ENCODE results near the gene CEP97.
A peak's percentile ranks its signal among the peaks of the same experiment; 100 is the strongest.

The CEP97 gene

GRCh38 chr3:101685870-101686307 lies 38.5 kb upstream of the CEP97 start (continued):
- no peak for TF ChIP-seq ZBTB11 (tag by site-specific recombination; conservative IDR thresholded peaks at IDR 0.05; ENCODE audit: low read depth)

GRCh38 chr3:101687142-101687931 lies 37.1 kb upstream of the CEP97 start:
- Histone ChIP-seq H3K9me3 (ENCODE audit: control insufficient read depth, insufficient read depth, low read depth, low read length) (no peaks in the 10 kb centered on the region), H3K36me3 (ENCODE audit: control insufficient read depth in 2 of 2, insufficient read depth in 1 of 2, low read length in 2 of 2) (peaks cover 24 to 43% of the 10 kb centered on the region in 2 experiments; a peak in 2 of 3 replicates), H3K27ac (ENCODE audit: extremely low read depth, low read depth, low read length) (peak overlapping the region; percentile 93; the same call in 1 of the 2 replicates), H3K4me3 (ENCODE audit: low read depth, low read length) (peak overlapping the region; percentile 84), H3K4me1 (ENCODE audit: control insufficient read depth, insufficient read depth, low read length) (no peaks in the 10 kb centered on the region)
- ChIA-PET CTCF (interaction anchor here (1.1 kb wide), 1 partner anchor 10 kb away, joined by 4 read pairs; no protein-coding TSS in a partner anchor), POLR2A (interaction anchor here (0.7 to 4.2 kb wide), 7 partner anchors 11 to 113 kb away, joined by 3 to 65 read pairs (median 4); partner anchors contain the start of genes CEP97, NXPE3, PCNP and ZBTB11)
- TF ChIP-seq ZNF335 (tag by site-specific recombination; conservative IDR thresholded peaks at IDR 0.05) = 0 out of 2 replicates have a peak, but pooled peaks have one; percentile 11
- TF ChIP-seq ZNF530 (tag by site-specific recombination; IDR thresholded peaks at IDR 0.05; ENCODE audit: low read depth) = no peak
- no peak for TF ChIP-seq ZFHX2 (tag by site-specific recombination; conservative IDR thresholded peaks at IDR 0.05)
- TF ChIP-seq KLF10 (tag by site-specific recombination; IDR thresholded peaks at IDR 0.05) = no peak
- TF ChIP-seq ZNF449 (tag by site-specific recombination; IDR thresholded peaks at IDR 0.05) = no peak
- no peak for TF ChIP-seq EGR2 (tag by site-specific recombination; IDR thresholded peaks at IDR 0.05; ENCODE audit: low read depth)
- TF ChIP-seq SP7 (tag by site-specific recombination; IDR thresholded peaks at IDR 0.05) = no peak
- 0 out of 2 replicates have a peak, but pooled peaks have one; percentile 0 for TF ChIP-seq FEZF1 (tag by site-specific recombination; IDR thresholded peaks at IDR 0.05)
- 0 out of 2 replicates have a peak, but pooled peaks have one; percentile 3 for TF ChIP-seq ZNF792 (tag by site-specific recombination; IDR thresholded peaks at IDR 0.05)
- TF ChIP-seq HOXD13 (CRISPR knock-in tag; IDR thresholded peaks at IDR 0.05; ENCODE audit: borderline replicate concordance) = no peak
- no peak for TF ChIP-seq ZNF626 (tag by site-specific recombination; IDR thresholded peaks at IDR 0.05)

- no peak for TF ChIP-seq ZIC2 (tag by site-specific recombination; IDR thresholded peaks at IDR 0.05)
- no peak for TF ChIP-seq ZNF530 (tag by site-specific recombination; IDR thresholded peaks at IDR 0.05; ENCODE audit: low read depth)
- TF ChIP-seq ZNF354C (tag by site-specific recombination; IDR thresholded peaks at IDR 0.05; ENCODE audit: borderline replicate concordance, low read depth) = no peak
- no peak for TF ChIP-seq ZBTB7A (tag by site-specific recombination; IDR thresholded peaks at IDR 0.05; ENCODE audit: low read depth)
- TF ChIP-seq, protein P1, sequence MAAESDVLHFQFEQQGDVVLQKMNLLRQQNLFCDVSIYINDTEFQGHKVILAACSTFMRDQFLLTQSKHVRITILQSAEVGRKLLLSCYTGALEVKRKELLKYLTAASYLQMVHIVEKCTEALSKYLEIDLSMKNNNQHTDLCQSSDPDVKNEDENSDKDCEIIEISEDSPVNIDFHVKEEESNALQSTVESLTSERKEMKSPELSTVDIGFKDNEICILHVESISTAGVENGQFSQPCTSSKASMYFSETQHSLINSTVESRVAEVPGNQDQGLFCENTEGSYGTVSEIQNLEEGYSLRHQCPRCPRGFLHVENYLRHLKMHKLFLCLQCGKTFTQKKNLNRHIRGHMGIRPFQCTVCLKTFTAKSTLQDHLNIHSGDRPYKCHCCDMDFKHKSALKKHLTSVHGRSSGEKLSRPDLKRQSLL (tag by site-specific recombination; IDR thresholded peaks at IDR 0.05) = no peak
- no peak for TF ChIP-seq TCF7L2 (IDR thresholded peaks at IDR 0.05; ENCODE audit: borderline replicate concordance, low read depth, low read length)
- TF ChIP-seq ZNF311 (tag by site-specific recombination; IDR thresholded peaks at IDR 0.05; ENCODE audit: borderline replicate concordance) = no peak
- Histone ChIP-seq H3K36me3 (ENCODE audit: control insufficient read depth in 2 of 2, insufficient read depth in 1 of 2, low read length in 2 of 2) (peaks cover 9 to 23% of the 10 kb centered on the region in 2 experiments; a peak in 2 of 3 replicates), H3K9me3 (ENCODE audit: control insufficient read depth, insufficient read depth, low read depth, low read length) (no peaks in the 10 kb centered on the region), H3K27ac (ENCODE audit: extremely low read depth, low read depth, low read length) (no peak overlapping the region), H3K4me3 (ENCODE audit: low read depth, low read length) (no peak overlapping the region), H3K4me1 (ENCODE audit: control insufficient read depth, insufficient read depth, low read length) (no peaks in the 10 kb centered on the region)
- POLR2A ChIA-PET = no interaction called here
- CTCF ChIA-PET = no interaction called here
These were observed 35.1 kb upstream of the CEP97 start for GRCh38 chr3:101689286-101689685.

Measured in HEK293 (cell line).